H1 (cell line): ENCODE results near the gene RESP18. TPM values are rescaled to one million over a fixed set of nuclear protein-coding genes. Genes with fewer than 3 reads are reported as not detected.

Experiments used
- CTCF ChIA-PET: fragments of 300-600 bp; sonication (Branson Sonifier 250); formaldehyde crosslinking; loops from one replicate; lab custom pipeline; 2021; ENCODE audit not compliant: partially characterized antibody; lab: Charles Lee
- POLR2A ChIA-PET: fragments of 300-600 bp; sonication (Branson Sonifier 250); formaldehyde crosslinking; loops from one replicate; lab custom pipeline; 2021; ENCODE audit warnings: inconsistent platforms; ENCODE audit not compliant: partially characterized antibody; lab: Charles Lee
- DNase-seq, 2 experiments: peaks; one replicate each; pipeline versions ENCODE4 v3.0.0 to v3.0.0-alpha.2; 2010 to 2022; ENCODE audit warnings: low spot score in 2 of 2, low read depth in 1 of 2, mixed read lengths in 1 of 2
- FAIRE-seq: peaks from 2 replicates; lab custom pipeline; 2011; peaks lifted over from hg19 to GRCh38; lab: Jason Lieb, UNC
- H2AFZ ChIP-seq: 2 replicates; pipeline ENCODE4 v1.8.1; 2012; ENCODE audit warnings: low read length, inconsistent platforms
- H2AK5ac ChIP-seq: 2 replicates; pipeline ENCODE4 v1.6.1; 2013; ENCODE audit warnings: low read depth, low read length
- H2BK120ac ChIP-seq: replicated peaks from 2 replicates; pipeline ENCODE3; 2013; ENCODE audit warnings: low read depth, low read length, inconsistent platforms
- H2BK12ac ChIP-seq: 2 replicates; pipeline ENCODE4 v1.6.1; 2013; ENCODE audit warnings: low read depth, low read length
- H2BK15ac ChIP-seq: 2 replicates; pipeline ENCODE4 v1.6.1; 2013; ENCODE audit warnings: low read length
- H2BK20ac ChIP-seq: 2 replicates; pipeline ENCODE4 v1.6.1; 2013; ENCODE audit warnings: low read length
- H2BK5ac ChIP-seq: 2 replicates; pipeline ENCODE4 v1.6.1; 2013; ENCODE audit warnings: low read depth, low read length
- H3K14ac ChIP-seq: 2 replicates; pipeline ENCODE4 v1.6.1; 2013; ENCODE audit warnings: inconsistent platforms; ENCODE audit not compliant: insufficient read length
- H3K18ac ChIP-seq: 2 replicates; pipeline ENCODE4 v1.6.1; 2013; ENCODE audit warnings: low read length; ENCODE audit errors: extremely low read depth
- H3K23ac ChIP-seq: 2 replicates; pipeline ENCODE4 v1.6.1; 2013; ENCODE audit warnings: inconsistent platforms; ENCODE audit not compliant: insufficient read length
- H3K23me2 ChIP-seq: 2 replicates; pipeline ENCODE4 v1.6.1; 2013; ENCODE audit warnings: low read depth, low read length
- H3K27ac ChIP-seq: 2 replicates; pipeline ENCODE4 v1.6.1; 2011; ENCODE audit warnings: low read depth, low read length, inconsistent platforms
- H3K27me3 ChIP-seq, 4 experiments: replicated peaks in 1 of 4; 1 replicate in 1 of 4; 2 replicates in 3 of 4; pipeline versions ENCODE4 v1.6.1 to v1.8.1; 2011 to 2013; ENCODE audit warnings: low read length in 3 of 4, mild to moderate bottlenecking in 3 of 4, inconsistent platforms in 2 of 4, mixed read lengths in 2 of 4, moderate library complexity in 1 of 4; ENCODE audit not compliant: control insufficient read depth in 3 of 4, insufficient read depth in 3 of 4; ENCODE audit errors: extremely low read depth in 1 of 4
- H3K36me3 ChIP-seq, 4 experiments: 2 replicates each; pipeline versions ENCODE4 v1.6.1 to v1.8.1; 2011 to 2013; ENCODE audit warnings: mild to moderate bottlenecking in 4 of 4, low read length in 3 of 4, moderate library complexity in 2 of 4, control low read depth in 1 of 4, inconsistent platforms in 1 of 4; ENCODE audit not compliant: insufficient read depth in 4 of 4, control insufficient read depth in 2 of 4
- H3K4ac ChIP-seq: replicated peaks from 2 replicates; pipeline ENCODE3; 2013; ENCODE audit warnings: low read length, low read depth, mixed read lengths, inconsistent platforms; ENCODE audit not compliant: insufficient read length
- H3K4me1 ChIP-seq, 4 experiments: replicated peaks in 1 of 4; 1 replicate in 1 of 4; 2 replicates in 3 of 4; pipeline versions ENCODE4 v1.6.1 to v1.8.1; 2011 to 2013; ENCODE audit warnings: low read length in 3 of 4, inconsistent platforms in 2 of 4, mixed read lengths in 1 of 4; ENCODE audit not compliant: insufficient read depth in 4 of 4, control insufficient read depth in 3 of 4
- H3K4me2 ChIP-seq, 2 experiments: 2 replicates each; pipeline versions ENCODE4 v1.6.1 to v1.8.1; 2011 to 2013; ENCODE audit warnings: low read depth in 2 of 2, low read length in 2 of 2, control low read depth in 1 of 2, inconsistent platforms in 1 of 2, mild to moderate bottlenecking in 1 of 2; ENCODE audit not compliant: insufficient read depth in 1 of 2
- H3K4me3 ChIP-seq, 4 experiments: fragments of 200-600, 300-600 bp in 1 of 4; sonication (generic), shearing (Covaris generic), sonication (Bioruptor Twin) in 1 of 4; 2 replicates each; pipeline versions ENCODE4 v1.5.1 to v1.8.1; 2011 to 2016; ENCODE audit warnings: low read length in 4 of 4, low read depth in 3 of 4, control low read depth in 2 of 4, inconsistent platforms in 2 of 4, mild to moderate bottlenecking in 2 of 4, mixed read lengths in 1 of 4, moderate library complexity in 1 of 4; ENCODE audit not compliant: insufficient read depth in 2 of 4; ENCODE audit errors: extremely low read depth in 1 of 4
- H3K56ac ChIP-seq: replicated peaks from 2 replicates; pipeline ENCODE3; 2013; ENCODE audit warnings: low read depth, mild to moderate bottlenecking, mixed read lengths, low read length, inconsistent platforms; ENCODE audit not compliant: insufficient read length
- H3K79me1 ChIP-seq: 2 replicates; pipeline ENCODE4 v1.6.1; 2013; ENCODE audit warnings: low read depth, low read length, control low read depth
- H3K79me2 ChIP-seq, 2 experiments: 2 replicates each; pipeline versions ENCODE4 v1.6.1 to v1.8.1; 2012 to 2013; ENCODE audit warnings: low read length in 2 of 2, mild to moderate bottlenecking in 2 of 2, inconsistent platforms in 1 of 2; ENCODE audit not compliant: insufficient read depth in 2 of 2, control insufficient read depth in 1 of 2
- H3K9ac ChIP-seq, 4 experiments: replicated peaks in 1 of 4; 1 replicate in 1 of 4; 2 replicates in 3 of 4; pipeline versions ENCODE4 v1.6.1 to v1.8.1; 2011 to 2013; ENCODE audit warnings: low read depth in 3 of 4, low read length in 3 of 4, control low read depth in 2 of 4, mild to moderate bottlenecking in 2 of 4, moderate library complexity in 2 of 4, inconsistent platforms in 1 of 4; ENCODE audit errors: extremely low read depth in 1 of 4
- H3K9me3 ChIP-seq, 2 experiments: 2 replicates each; pipeline versions ENCODE4 v1.6.1 to v1.8.1; 2012 to 2013; ENCODE audit warnings: mild to moderate bottlenecking in 2 of 2, moderate library complexity in 2 of 2, control low read depth in 1 of 2, inconsistent platforms in 1 of 2, low read depth in 1 of 2, low read length in 1 of 2, mixed read lengths in 1 of 2; ENCODE audit not compliant: insufficient read depth in 2 of 2
- H4K20me1 ChIP-seq, 2 experiments: replicated peaks in 1 of 2; 2 replicates each; pipeline versions ENCODE3 to v1.8.1; 2011 to 2013; ENCODE audit warnings: inconsistent platforms in 2 of 2, low read length in 2 of 2, mild to moderate bottlenecking in 1 of 2; ENCODE audit not compliant: insufficient read depth in 2 of 2, control insufficient read depth in 1 of 2
- H4K5ac ChIP-seq: 2 replicates; pipeline ENCODE4 v1.6.1; 2013; ENCODE audit warnings: low read length, low read depth, mixed read lengths, inconsistent platforms; ENCODE audit not compliant: insufficient read length
- H4K8ac ChIP-seq: 2 replicates; pipeline ENCODE4 v1.8.0; 2013; ENCODE audit warnings: mild to moderate bottlenecking, moderate library complexity, low read length, inconsistent platforms; ENCODE audit not compliant: insufficient read depth; ENCODE audit errors: extremely low read depth
- H4K91ac ChIP-seq: replicated peaks from 2 replicates; pipeline ENCODE3; 2013; ENCODE audit warnings: low read length, mixed read lengths, inconsistent platforms; ENCODE audit not compliant: insufficient read length
- BACH1 ChIP-seq: IDR thresholded peaks from 2 replicates; pipeline ENCODE4 v1.6.1; 2012; ENCODE audit warnings: low read length, improper control_type of control experiment
- GABPA ChIP-seq: IDR thresholded peaks from 2 replicates; pipeline ENCODE4 v1.6.1; 2011; ENCODE audit warnings: mild to moderate bottlenecking, low read length, moderate library complexity, borderline replicate concordance; ENCODE audit not compliant: insufficient read depth
- MAX ChIP-seq: IDR thresholded peaks from 2 replicates; pipeline ENCODE4 v1.6.1; 2012; ENCODE audit warnings: inconsistent platforms
- RNF2 ChIP-seq: fragments of 200-900, 300-1000 bp; sonication (generic); IDR thresholded peaks from 2 replicates; pipeline ENCODE4 v1.7.1; 2016; ENCODE audit warnings: borderline replicate concordance, low read depth, mild to moderate bottlenecking, antibody characterized with exemption, low read length; ENCODE audit not compliant: poor library complexity, severe bottlenecking; ENCODE audit errors: missing control alignments
- YY1 ChIP-seq: IDR thresholded peaks from 2 replicates; pipeline ENCODE4 v1.6.1; 2011; ENCODE audit warnings: low read depth, mild to moderate bottlenecking, low read length
- WGBS, 2 experiments: shearing (Covaris generic) in 1 of 2; methylation state at CpG; one replicate each; pipeline versions ENCODE4 v1.1.6 to v1.1.7; 2013 to 2015; ENCODE audit warnings: low lambda C conversion rate in 2 of 2, mixed read lengths in 2 of 2, inconsistent platforms in 1 of 2, low coverage in 1 of 2, missing lambda C conversion rate in 1 of 2; ENCODE audit not compliant: insufficient replicate concordance in 2 of 2, insufficient coverage in 1 of 2, insufficient read length in 1 of 2; ENCODE audit errors: extremely low coverage in 1 of 2, missing lambda C conversion rate in 1 of 2; 5-methylcytosine and 5-hydroxymethylcytosine counted together
- polyA plus RNA-seq, 7 experiments: library from polyadenylated mRNA; depleted of rRNA in 3 of 7; stranded (reverse) in 5 of 7; unstranded in 2 of 7; fragments of >200 nt in 5 of 7; fragments of 200-250 nt in 2 of 7; gene quantifications; 1 replicate in 5 of 7; 2 replicates in 1 of 7; 4 replicates in 1 of 7; pipeline versions ENCODE4 v1.2.1 to v1.2.3, GENCODE V29; 2011 to 2013; ENCODE audit warnings: missing spikeins in 2 of 7, mixed read lengths in 2 of 7
- total RNA-seq: library from RNA; stranded (reverse); fragmentation: NEBNext Ultra II Directional; extraction: Animal tissue kit (Norgen Biotek cat#: 25700); gene quantifications from 2 replicates; pipeline ENCODE4 v1.2.1, GENCODE V29; 2021

Gene RESP18
- total and polyA plus RNA-seq, 2 of the 8 experiments (the other 6 are each of a cell fraction or from before 2014, with no cell fraction given) = not detected

- no peaks in the 10 kb centered on the region for H3K79me1 ChIP-seq
- DNase-seq = no peak
- peak overlapping the region; percentile 51 for H4K91ac ChIP-seq
- no peak overlapping the region for H3K18ac ChIP-seq
- no peak overlapping the region; the same call in 1 of the 2 replicates for H2AK5ac ChIP-seq
- H3K27ac ChIP-seq = no peak overlapping the region
- no peak overlapping the region for H3K23ac ChIP-seq
- TF ChIP-seq GABPA (no peak), RNF2 (no peak), YY1 (no peak), MAX (peak; percentile 23; the same call in 1 of the 2 replicates), BACH1 (no peak)
- H2AFZ ChIP-seq = no peak overlapping the region
- POLR2A ChIA-PET = interaction anchor here (0.9 to 3.4 kb wide), 8 partner anchors 9 to 80 kb away, joined by 3 to 19 read pairs (median 4); partner anchors contain the start of genes PTPRN, TUBA4A and ZFAND2B
- H3K23me2 ChIP-seq = no peaks in the 10 kb centered on the region
- no peak overlapping the region for H4K5ac ChIP-seq
- peak overlapping the region; percentile 28; the same call in 1 of the 2 replicates for H2BK12ac ChIP-seq
- no peak overlapping the region for H3K9ac ChIP-seq
- peaks cover 0 to 4% (median under 1%) of the 10 kb centered on the region in 4 experiments; a peak in 3 of 8 replicates for H3K36me3 ChIP-seq
- peaks cover 0 to 2% of the 10 kb centered on the region in 2 experiments for H4K20me1 ChIP-seq
- 76% methylated on average over 12 of the region's 12 CpGs; no CpG with 5 or more reads in 1 of the 2 experiments for WGBS, 2 experiments
- no peak overlapping the region for H2BK120ac ChIP-seq
- H4K8ac ChIP-seq = no peak overlapping the region
- peak overlapping the region; percentile 19 to 45; a peak in 3 of 4 replicates for H3K4me2 ChIP-seq
- no peak for FAIRE-seq
- CTCF ChIA-PET = interaction anchor here (0.6 to 12.1 kb wide), 13 partner anchors 6 to 115 kb away, joined by 3 to 220 read pairs (median 3); partner anchors contain the start of genes GLB1L and STK16
- H3K56ac ChIP-seq = no peak overlapping the region
- H3K14ac ChIP-seq = no peak overlapping the region
- H3K27me3 ChIP-seq = no peaks in the 10 kb centered on the region
- H3K4me3 ChIP-seq = no peak overlapping the region
- H2BK20ac ChIP-seq = no peak overlapping the region
- H3K4me1 ChIP-seq = peaks cover 0 to 10% (median 6%) of the 10 kb centered on the region in 4 experiments; a peak in 6 of 7 replicates
- no peaks in the 10 kb centered on the region for H3K79me2 ChIP-seq
- H3K4ac ChIP-seq = peak overlapping the region; percentile 36
- peak overlapping the region; percentile 64; the same call in 1 of the 2 replicates for H2BK5ac ChIP-seq
- H3K9me3 ChIP-seq = no peaks in the 10 kb centered on the region
- peak overlapping the region; percentile 99; the same call in 1 of the 2 replicates for H2BK15ac ChIP-seq
These were observed 46.0 kb downstream of the RESP18 start for GRCh38 chr2:219286436-219287115.
